Measurements from ENCODE around the gene ARHGEF6.
"Not testable (repeated sequence)": the region's sequence is repeated elsewhere in the genome, so short reads cannot be mapped to it uniquely, and the experiment has no call there.

Gene ARHGEF6

GRCh38 chrX:136781180-136781797 lies 557 bp upstream of the ARHGEF6 start:
- DNase-seq = no peak

GRCh38 chrX:136780241-136780640 lies 491 bp downstream of the ARHGEF6 start:
- no peak for DNase-seq

- DNase-seq = no peak
Observed at GRCh38 chrX:136779346-136779781, 1.4 kb downstream of the ARHGEF6 start.

- no peak for DNase-seq
Observed at GRCh38 chrX:136778916-136779315, 1.8 kb downstream of the ARHGEF6 start.

GRCh38 chrX:136778020-136778419 lies 2.7 kb downstream of the ARHGEF6 start:
- no peak for DNase-seq

GRCh38 chrX:136773648-136774047 lies 7.1 kb downstream of the ARHGEF6 start:
- DNase-seq = no peak

GRCh38 chrX:136771869-136772268 lies 8.9 kb downstream of the ARHGEF6 start:
- not testable (repeated sequence) for DNase-seq

- DNase-seq = peak; percentile 69 to 70
Observed at GRCh38 chrX:136768469-136769084, 12.2 kb downstream of the ARHGEF6 start.

- DNase-seq = peak; percentile 64 to 68
Observed at GRCh38 chrX:136767104-136767941, 13.4 kb downstream of the ARHGEF6 start.

- no peak for DNase-seq
Observed at GRCh38 chrX:136766785-136767103, 14.0 kb downstream of the ARHGEF6 start.

- DNase-seq = no peak
Observed at GRCh38 chrX:136765821-136766356, 14.8 kb downstream of the ARHGEF6 start.

GRCh38 chrX:136764206-136764605 lies 16.5 kb downstream of the ARHGEF6 start:
- no peak for DNase-seq

GRCh38 chrX:136762820-136763452 lies 17.8 kb downstream of the ARHGEF6 start:
- no peak for DNase-seq

GRCh38 chrX:136761421-136761820 lies 19.3 kb downstream of the ARHGEF6 start:
- no peak for DNase-seq

- no peak for DNase-seq
Observed at GRCh38 chrX:136759968-136760367, 20.8 kb downstream of the ARHGEF6 start.

- DNase-seq = no peak
Observed at GRCh38 chrX:136755411-136755810, 25.3 kb downstream of the ARHGEF6 start.

GRCh38 chrX:136754651-136755050 lies 26.1 kb downstream of the ARHGEF6 start:
- DNase-seq = peak in 1 of 2 experiments; percentile 39

GRCh38 chrX:136752796-136753195 lies 27.9 kb downstream of the ARHGEF6 start:
- DNase-seq = no peak

- no peak for DNase-seq
Observed at GRCh38 chrX:136752346-136752745, 28.4 kb downstream of the ARHGEF6 start.

GRCh38 chrX:136750364-136750763 lies 30.4 kb downstream of the ARHGEF6 start:
- DNase-seq = no peak

- DNase-seq = peak in 1 of 2 experiments; percentile 36
Observed at GRCh38 chrX:136747003-136747986, 33.4 kb downstream of the ARHGEF6 start.

All from activated T-cell treated with anti-CD3 and anti-CD28 coated beads, Interleukin-2, amount 50 U/mL, for 48 hours (primary cell).